SK-N-SH treated with all-trans-retinoic acid at 6 μM for 48 hours (cell line): ENCODE data around the gene NTNG1.

Source experiments
- ATAC-seq: fragments of 200-7000 bp; cut with Tn5 transposase; 3 replicates; pipeline ENCODE4 v1.9.1; 2020; ENCODE audit warnings: mild to moderate bottlenecking, moderate library complexity
- ARNTL ChIP-seq: fragments of 450-650 bp; formaldehyde crosslinking; IDR thresholded peaks from 2 replicates; pipeline ENCODE4 v1.5.0; 2020; ENCODE audit warnings: low read depth, mild to moderate bottlenecking, moderate library complexity, borderline replicate concordance
- BACH2 ChIP-seq: fragments of 250-450 bp; sonication (Bioruptor Pico); IDR thresholded peaks from 2 replicates; pipeline ENCODE4 v1.9.0; 2021; ENCODE audit warnings: mild to moderate bottlenecking, borderline replicate concordance
- CSDC2 ChIP-seq: fragments of 250-450 bp; sonication (Bioruptor Pico); IDR thresholded peaks from 2 replicates; pipeline ENCODE4 v1.5.0; 2020; ENCODE audit warnings: mild to moderate bottlenecking, moderate library complexity
- ESRRG ChIP-seq: fragments of 250-450 bp; sonication (Bioruptor Pico); IDR thresholded peaks from 2 replicates; pipeline ENCODE4 v1.6.1; 2021; ENCODE audit warnings: mild to moderate bottlenecking
- GLIS3 ChIP-seq: fragments of 250-450 bp; sonication (Bioruptor Pico); IDR thresholded peaks from 2 replicates; pipeline ENCODE4 v1.5.0; 2020; ENCODE audit warnings: mild to moderate bottlenecking, moderate library complexity
- ISL1 ChIP-seq: fragments of 250-450 bp; sonication (Bioruptor Pico); IDR thresholded peaks from 2 replicates; pipeline ENCODE4 v2.1.2; 2022; ENCODE audit warnings: mild to moderate bottlenecking, moderate library complexity
- OSR1 ChIP-seq: fragments of 250-450 bp; sonication (Bioruptor Pico); IDR thresholded peaks from 2 replicates; pipeline ENCODE4 v1.8.0; 2022; ENCODE audit warnings: moderate library complexity, mild to moderate bottlenecking, inconsistent platforms
- PPARA ChIP-seq: fragments of 250-450 bp; sonication (Bioruptor Pico); IDR thresholded peaks from 2 replicates; pipeline ENCODE4 v1.5.0; 2020; ENCODE audit warnings: mild to moderate bottlenecking, borderline replicate concordance
- RARB ChIP-seq: fragments of 250-450 bp; sonication (Bioruptor Pico); IDR thresholded peaks from 2 replicates; pipeline ENCODE4 v1.8.0; 2021; ENCODE audit warnings: mild to moderate bottlenecking, moderate library complexity
- SNAI2 ChIP-seq: fragments of 250-450 bp; sonication (Bioruptor Pico); IDR thresholded peaks from 2 replicates; pipeline ENCODE4 v1.5.0; 2020; ENCODE audit warnings: mild to moderate bottlenecking, moderate library complexity
- TCF4 ChIP-seq: fragments of 250-450 bp; sonication (Bioruptor Pico); IDR thresholded peaks from 2 replicates; pipeline ENCODE4 v1.8.0; 2021; ENCODE audit warnings: mild to moderate bottlenecking, moderate library complexity, borderline replicate concordance
- ZFP3 ChIP-seq: fragments of 250-450 bp; sonication (Bioruptor Pico); IDR thresholded peaks from 2 replicates; pipeline ENCODE4 v1.5.0; 2020; ENCODE audit warnings: mild to moderate bottlenecking, moderate library complexity
- ZFP30 ChIP-seq: fragments of 450-650 bp; formaldehyde crosslinking; IDR thresholded peaks from 2 replicates; pipeline ENCODE4 v1.5.0; 2022; ENCODE audit warnings: mild to moderate bottlenecking, moderate library complexity
- ZNF565 ChIP-seq: fragments of 450-650 bp; formaldehyde crosslinking; conservative IDR thresholded peaks from 2 replicates; pipeline ENCODE4 v1.5.0; 2020; ENCODE audit warnings: low read depth, mild to moderate bottlenecking, moderate library complexity
- ZNF70 ChIP-seq: fragments of 450-650 bp; formaldehyde crosslinking; IDR thresholded peaks from 2 replicates; pipeline ENCODE4 v1.5.0; 2020; ENCODE audit warnings: mild to moderate bottlenecking, moderate library complexity
- ZNF8 ChIP-seq: fragments of 450-650 bp; formaldehyde crosslinking; IDR thresholded peaks from 2 replicates; pipeline ENCODE4 v1.5.0; 2020; ENCODE audit warnings: mild to moderate bottlenecking, moderate library complexity
- TF ChIP-seq, protein P1 (sequence below): fragments of 250-450 bp; sonication (Bioruptor Pico); IDR thresholded peaks from 2 replicates; pipeline ENCODE4 v1.5.1; 2020; ENCODE audit warnings: low read depth, mild to moderate bottlenecking, moderate library complexity
- TF ChIP-seq, protein P2 (sequence below): fragments of 250-450 bp; sonication (Bioruptor Pico); IDR thresholded peaks from 2 replicates; pipeline ENCODE4 v1.8.0; 2021; ENCODE audit warnings: low read depth, mild to moderate bottlenecking, moderate library complexity, borderline replicate concordance
- TF ChIP-seq, protein P3 (sequence below): fragments of 250-450 bp; sonication (Bioruptor Pico); IDR thresholded peaks from 2 replicates; pipeline ENCODE4 v1.8.0; 2020; ENCODE audit warnings: mild to moderate bottlenecking, moderate library complexity, borderline replicate concordance
- TF ChIP-seq, protein P4 (sequence below): fragments of 250-450 bp; sonication (Bioruptor Pico); IDR thresholded peaks from 2 replicates; pipeline ENCODE4 v1.5.1; 2021; ENCODE audit warnings: mild to moderate bottlenecking, moderate library complexity
- TF ChIP-seq, protein P5 (sequence below): fragments of 250-450 bp; sonication (Bioruptor Pico); IDR thresholded peaks from 2 replicates; pipeline ENCODE4 v1.5.0; 2020; ENCODE audit warnings: mild to moderate bottlenecking, moderate library complexity

NTNG1 gene

DNA sequence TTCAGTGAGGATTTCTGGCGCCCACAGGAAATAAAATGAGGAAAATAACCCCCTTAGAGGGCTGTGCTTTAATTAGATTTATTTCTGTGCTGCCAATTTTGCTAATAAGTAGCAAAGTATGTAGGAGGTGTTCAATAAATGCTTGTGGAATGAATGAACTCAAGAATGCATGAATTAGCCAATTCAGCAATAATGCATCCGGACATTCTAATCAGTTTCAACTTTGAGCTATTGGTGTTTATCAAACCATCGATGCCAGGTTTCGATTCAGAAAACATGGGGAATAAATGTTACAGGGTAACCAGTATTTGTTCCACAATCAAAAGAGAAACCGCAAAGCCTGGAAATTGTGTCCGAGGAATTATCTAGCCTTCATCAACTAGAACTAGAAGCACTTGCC is 353.2 kb downstream of the NTNG1 start:
- TF ChIP-seq ESRRG (CRISPR knock-in tag) (no peak), ZNF70 (CRISPR knock-in tag) (no peak), ARNTL (CRISPR knock-in tag) (no peak), CSDC2 (CRISPR knock-in tag) (no peak), GLIS3 (CRISPR knock-in tag) (no peak), TCF4 (CRISPR knock-in tag) (no peak), ZNF8 (CRISPR knock-in tag) (no peak), ISL1 (CRISPR knock-in tag) (no peak), ZFP30 (CRISPR knock-in tag) (no peak), ZFP3 (CRISPR knock-in tag) (no peak), SNAI2 (no peak), ZNF565 (CRISPR knock-in tag) (no peak), OSR1 (CRISPR knock-in tag) (no peak), PPARA (CRISPR knock-in tag) (no peak)
- TF ChIP-seq, protein P1, sequence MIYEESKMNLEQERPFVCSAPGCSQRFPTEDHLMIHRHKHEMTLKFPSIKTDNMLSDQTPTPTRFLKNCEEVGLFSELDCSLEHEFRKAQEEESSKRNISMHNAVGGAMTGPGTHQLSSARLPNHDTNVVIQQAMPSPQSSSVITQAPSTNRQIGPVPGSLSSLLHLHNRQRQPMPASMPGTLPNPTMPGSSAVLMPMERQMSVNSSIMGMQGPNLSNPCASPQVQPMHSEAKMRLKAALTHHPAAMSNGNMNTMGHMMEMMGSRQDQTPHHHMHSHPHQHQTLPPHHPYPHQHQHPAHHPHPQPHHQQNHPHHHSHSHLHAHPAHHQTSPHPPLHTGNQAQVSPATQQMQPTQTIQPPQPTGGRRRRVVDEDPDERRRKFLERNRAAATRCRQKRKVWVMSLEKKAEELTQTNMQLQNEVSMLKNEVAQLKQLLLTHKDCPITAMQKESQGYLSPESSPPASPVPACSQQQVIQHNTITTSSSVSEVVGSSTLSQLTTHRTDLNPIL (CRISPR knock-in tag) = no peak
- TF ChIP-seq, protein P2, sequence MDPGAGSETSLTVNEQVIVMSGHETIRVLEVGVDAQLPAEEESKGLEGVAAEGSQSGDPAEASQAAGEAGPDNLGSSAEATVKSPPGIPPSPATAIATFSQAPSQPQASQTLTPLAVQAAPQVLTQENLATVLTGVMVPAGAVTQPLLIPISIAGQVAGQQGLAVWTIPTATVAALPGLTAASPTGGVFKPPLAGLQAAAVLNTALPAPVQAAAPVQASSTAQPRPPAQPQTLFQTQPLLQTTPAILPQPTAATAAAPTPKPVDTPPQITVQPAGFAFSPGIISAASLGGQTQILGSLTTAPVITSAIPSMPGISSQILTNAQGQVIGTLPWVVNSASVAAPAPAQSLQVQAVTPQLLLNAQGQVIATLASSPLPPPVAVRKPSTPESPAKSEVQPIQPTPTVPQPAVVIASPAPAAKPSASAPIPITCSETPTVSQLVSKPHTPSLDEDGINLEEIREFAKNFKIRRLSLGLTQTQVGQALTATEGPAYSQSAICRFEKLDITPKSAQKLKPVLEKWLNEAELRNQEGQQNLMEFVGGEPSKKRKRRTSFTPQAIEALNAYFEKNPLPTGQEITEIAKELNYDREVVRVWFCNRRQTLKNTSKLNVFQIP = no peak
- TF ChIP-seq, protein P3, sequence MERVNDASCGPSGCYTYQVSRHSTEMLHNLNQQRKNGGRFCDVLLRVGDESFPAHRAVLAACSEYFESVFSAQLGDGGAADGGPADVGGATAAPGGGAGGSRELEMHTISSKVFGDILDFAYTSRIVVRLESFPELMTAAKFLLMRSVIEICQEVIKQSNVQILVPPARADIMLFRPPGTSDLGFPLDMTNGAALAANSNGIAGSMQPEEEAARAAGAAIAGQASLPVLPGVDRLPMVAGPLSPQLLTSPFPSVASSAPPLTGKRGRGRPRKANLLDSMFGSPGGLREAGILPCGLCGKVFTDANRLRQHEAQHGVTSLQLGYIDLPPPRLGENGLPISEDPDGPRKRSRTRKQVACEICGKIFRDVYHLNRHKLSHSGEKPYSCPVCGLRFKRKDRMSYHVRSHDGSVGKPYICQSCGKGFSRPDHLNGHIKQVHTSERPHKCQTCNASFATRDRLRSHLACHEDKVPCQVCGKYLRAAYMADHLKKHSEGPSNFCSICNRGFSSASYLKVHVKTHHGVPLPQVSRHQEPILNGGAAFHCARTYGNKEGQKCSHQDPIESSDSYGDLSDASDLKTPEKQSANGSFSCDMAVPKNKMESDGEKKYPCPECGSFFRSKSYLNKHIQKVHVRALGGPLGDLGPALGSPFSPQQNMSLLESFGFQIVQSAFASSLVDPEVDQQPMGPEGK (CRISPR knock-in tag) = no peak
- TF ChIP-seq, protein P4, sequence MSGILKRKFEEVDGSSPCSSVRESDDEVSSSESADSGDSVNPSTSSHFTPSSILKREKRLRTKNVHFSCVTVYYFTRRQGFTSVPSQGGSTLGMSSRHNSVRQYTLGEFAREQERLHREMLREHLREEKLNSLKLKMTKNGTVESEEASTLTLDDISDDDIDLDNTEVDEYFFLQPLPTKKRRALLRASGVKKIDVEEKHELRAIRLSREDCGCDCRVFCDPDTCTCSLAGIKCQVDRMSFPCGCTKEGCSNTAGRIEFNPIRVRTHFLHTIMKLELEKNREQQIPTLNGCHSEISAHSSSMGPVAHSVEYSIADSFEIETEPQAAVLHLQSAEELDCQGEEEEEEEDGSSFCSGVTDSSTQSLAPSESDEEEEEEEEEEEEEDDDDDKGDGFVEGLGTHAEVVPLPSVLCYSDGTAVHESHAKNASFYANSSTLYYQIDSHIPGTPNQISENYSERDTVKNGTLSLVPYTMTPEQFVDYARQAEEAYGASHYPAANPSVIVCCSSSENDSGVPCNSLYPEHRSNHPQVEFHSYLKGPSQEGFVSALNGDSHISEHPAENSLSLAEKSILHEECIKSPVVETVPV (CRISPR knock-in tag) = no peak
- no peak for ATAC-seq

DNA sequence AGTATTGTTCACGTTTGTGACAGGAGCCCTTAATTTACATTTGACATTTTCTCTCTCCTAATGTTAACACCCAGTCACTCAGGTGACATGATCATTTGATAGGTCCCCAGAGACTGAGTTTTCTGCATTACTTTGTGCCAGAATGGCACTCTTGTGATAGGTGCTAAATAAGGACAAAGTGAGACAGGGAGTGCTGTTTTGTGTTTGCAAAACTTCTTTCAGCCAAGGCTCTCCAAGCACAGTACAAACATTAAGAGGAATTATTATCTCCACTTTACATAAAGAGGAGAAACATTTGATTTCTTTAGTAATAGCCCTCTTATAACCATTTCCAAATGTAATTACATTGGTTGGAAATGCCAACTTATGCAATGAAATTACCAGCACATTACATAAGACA is 355.2 kb downstream of the NTNG1 start:
- no peak for TF ChIP-seq TCF4 (CRISPR knock-in tag)
- TF ChIP-seq BACH2 (CRISPR knock-in tag) = no peak
- TF ChIP-seq, protein P3 (CRISPR knock-in tag) = no peak
- TF ChIP-seq, protein P1 (CRISPR knock-in tag) = no peak
- no peak for TF ChIP-seq GLIS3 (CRISPR knock-in tag)
- TF ChIP-seq ESRRG (CRISPR knock-in tag) = no peak
- TF ChIP-seq, protein P5, sequence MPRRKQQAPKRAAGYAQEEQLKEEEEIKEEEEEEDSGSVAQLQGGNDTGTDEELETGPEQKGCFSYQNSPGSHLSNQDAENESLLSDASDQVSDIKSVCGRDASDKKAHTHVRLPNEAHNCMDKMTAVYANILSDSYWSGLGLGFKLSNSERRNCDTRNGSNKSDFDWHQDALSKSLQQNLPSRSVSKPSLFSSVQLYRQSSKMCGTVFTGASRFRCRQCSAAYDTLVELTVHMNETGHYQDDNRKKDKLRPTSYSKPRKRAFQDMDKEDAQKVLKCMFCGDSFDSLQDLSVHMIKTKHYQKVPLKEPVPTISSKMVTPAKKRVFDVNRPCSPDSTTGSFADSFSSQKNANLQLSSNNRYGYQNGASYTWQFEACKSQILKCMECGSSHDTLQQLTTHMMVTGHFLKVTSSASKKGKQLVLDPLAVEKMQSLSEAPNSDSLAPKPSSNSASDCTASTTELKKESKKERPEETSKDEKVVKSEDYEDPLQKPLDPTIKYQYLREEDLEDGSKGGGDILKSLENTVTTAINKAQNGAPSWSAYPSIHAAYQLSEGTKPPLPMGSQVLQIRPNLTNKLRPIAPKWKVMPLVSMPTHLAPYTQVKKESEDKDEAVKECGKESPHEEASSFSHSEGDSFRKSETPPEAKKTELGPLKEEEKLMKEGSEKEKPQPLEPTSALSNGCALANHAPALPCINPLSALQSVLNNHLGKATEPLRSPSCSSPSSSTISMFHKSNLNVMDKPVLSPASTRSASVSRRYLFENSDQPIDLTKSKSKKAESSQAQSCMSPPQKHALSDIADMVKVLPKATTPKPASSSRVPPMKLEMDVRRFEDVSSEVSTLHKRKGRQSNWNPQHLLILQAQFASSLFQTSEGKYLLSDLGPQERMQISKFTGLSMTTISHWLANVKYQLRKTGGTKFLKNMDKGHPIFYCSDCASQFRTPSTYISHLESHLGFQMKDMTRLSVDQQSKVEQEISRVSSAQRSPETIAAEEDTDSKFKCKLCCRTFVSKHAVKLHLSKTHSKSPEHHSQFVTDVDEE (CRISPR knock-in tag) = no peak
- no peak for TF ChIP-seq RARB (CRISPR knock-in tag)
- ATAC-seq = no peak
